ENCODE measurements around the gene TTYH1.
A peak's percentile ranks its signal among the peaks of the same experiment; 100 is the strongest.

TTYH1 gene

GRCh38 chr19:54477650-54478049 is 62.4 kb downstream of the TTYH1 start:
- Histone ChIP-seq H3K9me3 (ENCODE audit: control insufficient read depth, low read length) (no peaks in the 10 kb centered on the region), H3K4me1 (ENCODE audit: control insufficient read depth, insufficient read depth, low read length) (peaks cover 7% of the 10 kb centered on the region), H3K9ac (ENCODE audit: low read length) (no peak overlapping the region), H3K27me3 (replicated peaks; ENCODE audit: control insufficient read depth, insufficient read depth, low read length) (peaks cover 8% of the 10 kb centered on the region), H3K36me3 (ENCODE audit: control insufficient read depth, insufficient read depth, low read length, severe bottlenecking) (no peaks in the 10 kb centered on the region), H3K4me3 (ENCODE audit: low read length) (no peak overlapping the region)
- no peak for DNase-seq (ENCODE audit: low read depth)

DNA sequence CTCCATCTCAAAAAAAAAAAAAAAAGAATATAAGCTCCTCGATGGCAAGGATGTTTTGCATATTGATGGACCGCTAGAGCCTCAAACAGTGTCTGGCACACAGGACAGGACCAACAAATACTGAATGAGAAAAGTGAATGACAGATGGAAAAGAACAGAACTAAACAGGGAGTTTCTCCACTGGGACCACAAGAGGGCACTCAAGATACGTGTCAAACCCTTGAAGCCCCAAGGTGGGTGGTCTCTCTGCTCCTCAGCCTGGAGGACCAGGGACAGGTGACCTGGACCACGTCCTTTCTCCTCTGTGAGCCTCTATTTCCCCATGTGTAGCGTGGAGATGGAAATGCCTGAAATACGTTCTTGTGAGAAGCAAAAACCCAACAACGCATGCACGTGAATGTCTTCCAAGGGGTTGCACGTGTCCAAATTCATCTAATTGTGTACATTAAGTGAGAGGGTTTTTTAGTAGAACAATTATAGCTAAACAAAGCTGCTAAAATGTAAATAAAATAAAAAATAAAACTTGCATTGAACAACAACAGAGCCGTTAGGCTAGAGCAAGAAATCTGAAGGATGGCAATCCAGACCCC is 63.5 kb downstream of the TTYH1 start:
- peaks cover under 1% of the 10 kb centered on the region for H3K4me1 ChIP-seq (ENCODE audit: control insufficient read depth, insufficient read depth, low read length)
- no peak overlapping the region for H3K9ac ChIP-seq (ENCODE audit: low read length)
- H3K27me3 ChIP-seq (replicated peaks; ENCODE audit: control insufficient read depth, insufficient read depth, low read length), result peaks cover 9% of the 10 kb centered on the region
- DNase-seq (ENCODE audit: low read depth), result peak; percentile 85
- no peak overlapping the region for H3K4me3 ChIP-seq (ENCODE audit: low read length)
- H3K36me3 ChIP-seq (ENCODE audit: control insufficient read depth, insufficient read depth, low read length, severe bottlenecking), result no peaks in the 10 kb centered on the region
- H3K9me3 ChIP-seq (ENCODE audit: control insufficient read depth, low read length), result no peaks in the 10 kb centered on the region

DNA sequence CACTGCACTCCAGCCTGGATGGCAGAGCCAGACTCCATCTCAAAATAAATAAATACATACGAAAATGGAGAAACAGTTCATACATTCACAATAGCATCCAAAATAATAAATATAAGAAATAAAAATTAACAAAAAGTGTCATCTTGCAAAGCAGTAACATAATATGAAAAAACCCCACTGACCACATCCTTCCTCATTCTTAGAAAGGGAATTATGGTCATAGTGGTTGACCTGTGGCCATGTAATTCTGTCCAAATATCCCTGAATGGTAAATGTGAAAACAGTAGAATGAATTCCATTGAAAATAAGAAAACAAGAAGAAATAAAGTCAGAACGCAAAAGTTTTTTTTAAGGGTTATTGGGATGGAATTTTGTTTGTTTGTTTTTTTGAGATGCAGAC is 64.8 kb downstream of the TTYH1 start:
- no peak overlapping the region for H3K4me3 ChIP-seq (ENCODE audit: low read length)
- no peak overlapping the region for H3K9ac ChIP-seq (ENCODE audit: low read length)
- H3K36me3 ChIP-seq (ENCODE audit: control insufficient read depth, insufficient read depth, low read length, severe bottlenecking), result no peaks in the 10 kb centered on the region
- H3K27me3 ChIP-seq (replicated peaks; ENCODE audit: control insufficient read depth, insufficient read depth, low read length), result peaks cover 10% of the 10 kb centered on the region
- H3K4me1 ChIP-seq (ENCODE audit: control insufficient read depth, insufficient read depth, low read length), result no peaks in the 10 kb centered on the region
- DNase-seq (ENCODE audit: low read depth), result no peak
- H3K9me3 ChIP-seq (ENCODE audit: control insufficient read depth, low read length), result no peaks in the 10 kb centered on the region

DNA sequence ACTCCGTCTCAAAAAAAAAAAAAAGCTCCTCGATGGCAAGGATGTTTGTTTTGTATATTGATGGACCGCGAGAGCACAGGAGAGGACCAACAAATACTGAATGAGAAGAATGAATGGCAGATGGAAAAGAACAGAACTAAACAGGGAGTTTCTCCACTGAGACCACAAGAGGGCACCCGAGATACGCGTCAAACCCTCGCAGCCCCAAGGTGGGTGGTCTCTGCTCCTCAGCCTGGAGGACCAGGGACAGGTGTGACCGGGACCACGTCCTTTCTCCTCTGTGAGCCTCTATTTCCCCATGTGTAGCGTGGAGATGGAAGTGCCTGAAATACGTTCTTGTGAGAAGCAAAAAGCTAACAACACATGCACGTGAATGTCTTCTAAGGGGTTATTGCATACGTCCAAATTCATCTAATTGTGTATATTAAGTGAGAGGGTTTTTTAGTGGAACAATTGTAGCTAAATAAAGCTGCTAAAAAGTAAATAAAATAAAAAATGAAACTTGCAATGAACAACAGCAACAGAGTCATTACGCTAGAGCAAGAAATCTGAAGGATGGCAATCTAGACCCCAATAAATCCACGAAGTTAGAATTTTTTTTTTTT is 66.2 kb downstream of the TTYH1 start:
- Histone ChIP-seq H3K4me1 (ENCODE audit: control insufficient read depth, insufficient read depth, low read length) (no peaks in the 10 kb centered on the region), H3K27me3 (replicated peaks; ENCODE audit: control insufficient read depth, insufficient read depth, low read length) (peaks cover 10% of the 10 kb centered on the region), H3K4me3 (ENCODE audit: low read length) (no peak overlapping the region), H3K36me3 (ENCODE audit: control insufficient read depth, insufficient read depth, low read length, severe bottlenecking) (no peaks in the 10 kb centered on the region), H3K9me3 (ENCODE audit: control insufficient read depth, low read length) (no peaks in the 10 kb centered on the region), H3K9ac (ENCODE audit: low read length) (no peak overlapping the region)
- DNase-seq (ENCODE audit: low read depth), result peak; percentile 87

- no peak overlapping the region for H3K4me3 ChIP-seq (ENCODE audit: low read length)
- no peak overlapping the region for H3K9ac ChIP-seq (ENCODE audit: low read length)
- H3K36me3 ChIP-seq (ENCODE audit: control insufficient read depth, insufficient read depth, low read length, severe bottlenecking), result no peaks in the 10 kb centered on the region
- DNase-seq (ENCODE audit: low read depth), result no peak
- no peaks in the 10 kb centered on the region for H3K4me1 ChIP-seq (ENCODE audit: control insufficient read depth, insufficient read depth, low read length)
- H3K27me3 ChIP-seq (replicated peaks; ENCODE audit: control insufficient read depth, insufficient read depth, low read length), result peaks cover 10% of the 10 kb centered on the region
- no peaks in the 10 kb centered on the region for H3K9me3 ChIP-seq (ENCODE audit: control insufficient read depth, low read length)
Measured at GRCh38 chr19:54482889-54483288, 67.6 kb downstream of the TTYH1 start.

DNA sequence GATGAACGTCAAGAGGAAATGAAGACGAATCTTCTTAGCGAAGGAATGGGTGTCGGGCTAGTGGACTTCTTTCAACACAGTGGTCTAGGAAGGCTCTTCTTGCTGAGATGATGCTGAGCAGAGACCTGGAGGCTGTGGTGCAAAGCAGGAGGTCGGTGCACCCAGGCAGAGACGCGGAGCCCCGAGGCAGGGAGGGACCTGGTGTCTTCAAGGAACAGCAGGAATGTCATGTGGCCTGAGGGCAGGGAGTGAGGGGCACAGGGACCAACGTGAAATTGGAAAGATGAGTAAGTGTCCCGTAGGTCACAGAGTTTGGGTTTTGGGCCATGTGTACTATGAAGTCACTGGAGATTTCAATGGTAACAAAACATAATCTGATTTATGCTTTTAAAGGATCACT is 69.2 kb downstream of the TTYH1 start:
- Histone ChIP-seq H3K9me3 (ENCODE audit: control insufficient read depth, low read length) (no peaks in the 10 kb centered on the region), H3K4me3 (ENCODE audit: low read length) (no peak overlapping the region), H3K27me3 (replicated peaks; ENCODE audit: control insufficient read depth, insufficient read depth, low read length) (peaks cover 11% of the 10 kb centered on the region), H3K4me1 (ENCODE audit: control insufficient read depth, insufficient read depth, low read length) (no peaks in the 10 kb centered on the region), H3K36me3 (ENCODE audit: control insufficient read depth, insufficient read depth, low read length, severe bottlenecking) (no peaks in the 10 kb centered on the region), H3K9ac (ENCODE audit: low read length) (no peak overlapping the region)
- no peak for DNase-seq (ENCODE audit: low read depth)

DNA sequence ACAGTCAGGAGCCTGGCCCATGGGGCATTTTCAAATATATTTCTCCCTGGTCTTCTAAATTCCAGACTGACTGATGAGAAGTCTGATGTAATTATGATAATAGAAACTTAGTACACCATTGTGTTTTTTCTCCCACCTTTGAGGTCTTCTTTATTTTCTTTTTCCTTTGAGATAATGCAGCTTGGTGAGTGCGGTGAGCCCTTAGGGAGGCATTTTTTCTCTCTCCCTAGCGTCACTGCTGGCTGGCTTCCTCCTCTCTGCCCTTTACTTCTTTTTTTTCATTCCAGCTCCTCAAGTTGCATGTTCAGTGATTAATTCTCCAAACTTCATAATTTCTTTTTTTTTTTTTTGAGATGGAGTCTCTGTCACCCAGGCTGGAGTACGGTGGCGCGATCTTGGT is 70.6 kb downstream of the TTYH1 start:
- no peaks in the 10 kb centered on the region for H3K9me3 ChIP-seq (ENCODE audit: control insufficient read depth, low read length)
- H3K27me3 ChIP-seq (replicated peaks; ENCODE audit: control insufficient read depth, insufficient read depth, low read length), result peaks cover 19% of the 10 kb centered on the region
- H3K9ac ChIP-seq (ENCODE audit: low read length), result no peak overlapping the region
- no peaks in the 10 kb centered on the region for H3K36me3 ChIP-seq (ENCODE audit: control insufficient read depth, insufficient read depth, low read length, severe bottlenecking)
- no peaks in the 10 kb centered on the region for H3K4me1 ChIP-seq (ENCODE audit: control insufficient read depth, insufficient read depth, low read length)
- DNase-seq (ENCODE audit: low read depth), result no peak
- no peak overlapping the region for H3K4me3 ChIP-seq (ENCODE audit: low read length)
